GM18907 (cell line): ENCODE measurements around the gene ADAMTS2.

Experiments
- ATAC-seq: cut with Tn5 transposase; IDR thresholded peaks from one replicate; pipeline ENCODE4 v1.9.1; 2021; ENCODE audit warnings: mild to moderate bottlenecking, moderate library complexity; ENCODE audit not compliant: unreplicated experiment

The ADAMTS2 gene

GRCh38 chr5:179373101-179373934 lies 28.1 kb upstream of the ADAMTS2 start:
- no peak for ATAC-seq

GRCh38 chr5:179371681-179372680 lies 26.7 kb upstream of the ADAMTS2 start:
- no peak for ATAC-seq

- no peak for ATAC-seq
Measured at GRCh38 chr5:179371121-179371510, 25.9 kb upstream of the ADAMTS2 start.

- ATAC-seq = no peak
Measured at GRCh38 chr5:179370490-179371120, 25.3 kb upstream of the ADAMTS2 start.

- ATAC-seq = no peak
Measured at GRCh38 chr5:179369530-179369884, 24.2 kb upstream of the ADAMTS2 start.

- no peak for ATAC-seq
Measured at GRCh38 chr5:179368806-179369529, 23.7 kb upstream of the ADAMTS2 start.

GRCh38 chr5:179368126-179368805 lies 23.0 kb upstream of the ADAMTS2 start:
- no peak for ATAC-seq

GRCh38 chr5:179367491-179367890 lies 22.2 kb upstream of the ADAMTS2 start:
- no peak for ATAC-seq

GRCh38 chr5:179362355-179362754 lies 17.1 kb upstream of the ADAMTS2 start:
- ATAC-seq = no peak

- ATAC-seq = no peak
Measured at GRCh38 chr5:179361037-179361603, 15.9 kb upstream of the ADAMTS2 start.

GRCh38 chr5:179357031-179357430 lies 11.8 kb upstream of the ADAMTS2 start:
- ATAC-seq = no peak

GRCh38 chr5:179355976-179356974 lies 11.0 kb upstream of the ADAMTS2 start:
- ATAC-seq = no peak

- ATAC-seq = no peak
Measured at GRCh38 chr5:179354305-179354882, 9.1 kb upstream of the ADAMTS2 start.

- no peak for ATAC-seq
Measured at GRCh38 chr5:179348843-179349242, 3.6 kb upstream of the ADAMTS2 start.

GRCh38 chr5:179348011-179348530 lies 2.8 kb upstream of the ADAMTS2 start:
- ATAC-seq = no peak

- no peak for ATAC-seq
Measured at GRCh38 chr5:179347581-179347980, 2.3 kb upstream of the ADAMTS2 start.

GRCh38 chr5:179346875-179347274 lies 1.6 kb upstream of the ADAMTS2 start:
- no peak for ATAC-seq

- ATAC-seq = no peak
Measured at GRCh38 chr5:179346401-179346800, 1.1 kb upstream of the ADAMTS2 start.
